Esophagus squamous epithelium (tissue), 4 donors: Measurements from ENCODE around the gene NTF4.

Experiments
- POLR2A ChIP-seq, 4 donors: fragments of 450-650 bp; IDR thresholded peaks; one replicate each; pipeline ENCODE4 v1.6.1; 2017; ENCODE audit warnings: antibody characterized with exemption in 4 of 4, mild to moderate bottlenecking in 4 of 4, moderate library complexity in 3 of 4
- TF ChIP-seq, protein P1 (sequence below), 6 experiments: fragments of 450-650 bp in 4 of 6; fragments of 200-600 bp in 2 of 6; sonication (generic) in 2 of 6; IDR thresholded peaks; one replicate each; pipeline ENCODE4 v1.5.1; 2016 to 2019; ENCODE audit warnings: antibody characterized with exemption in 6 of 6, mild to moderate bottlenecking in 4 of 6, moderate library complexity in 4 of 6

- TF ChIP-seq, protein P1, sequence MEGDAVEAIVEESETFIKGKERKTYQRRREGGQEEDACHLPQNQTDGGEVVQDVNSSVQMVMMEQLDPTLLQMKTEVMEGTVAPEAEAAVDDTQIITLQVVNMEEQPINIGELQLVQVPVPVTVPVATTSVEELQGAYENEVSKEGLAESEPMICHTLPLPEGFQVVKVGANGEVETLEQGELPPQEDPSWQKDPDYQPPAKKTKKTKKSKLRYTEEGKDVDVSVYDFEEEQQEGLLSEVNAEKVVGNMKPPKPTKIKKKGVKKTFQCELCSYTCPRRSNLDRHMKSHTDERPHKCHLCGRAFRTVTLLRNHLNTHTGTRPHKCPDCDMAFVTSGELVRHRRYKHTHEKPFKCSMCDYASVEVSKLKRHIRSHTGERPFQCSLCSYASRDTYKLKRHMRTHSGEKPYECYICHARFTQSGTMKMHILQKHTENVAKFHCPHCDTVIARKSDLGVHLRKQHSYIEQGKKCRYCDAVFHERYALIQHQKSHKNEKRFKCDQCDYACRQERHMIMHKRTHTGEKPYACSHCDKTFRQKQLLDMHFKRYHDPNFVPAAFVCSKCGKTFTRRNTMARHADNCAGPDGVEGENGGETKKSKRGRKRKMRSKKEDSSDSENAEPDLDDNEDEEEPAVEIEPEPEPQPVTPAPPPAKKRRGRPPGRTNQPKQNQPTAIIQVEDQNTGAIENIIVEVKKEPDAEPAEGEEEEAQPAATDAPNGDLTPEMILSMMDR (IDR thresholded peaks at IDR 0.05) = no peak
- TF ChIP-seq POLR2A (IDR thresholded peaks at IDR 0.05) = no peak
These were observed 42.5 kb downstream of the NTF4 start for GRCh38 chr19:49022116-49022515.
